Activated CD8-positive, alpha-beta T cell treated with anti-CD3 and anti-CD28 coated beads for 36 hours (primary cell): ENCODE results near the gene IBSP. TPM values are rescaled to one million over a fixed set of nuclear protein-coding genes. Genes with fewer than 3 reads are reported as not detected.

Source experiments
- ATAC-seq: fragments of 200-7000 bp; cut with Tn5 transposase; one replicate; pipeline ENCODE4 v1.10.0; 2021; ENCODE audit warnings: mild to moderate bottlenecking, moderate library complexity
- CTCF ChIA-PET: fragments of 350-600 bp; sonication (Branson Sonifier 250); formaldehyde crosslinking; loops from one replicate; lab custom pipeline; 2021; ENCODE audit warnings: antibody characterized with exemption; lab: Charles Lee
- POLR2A ChIA-PET: fragments of 350-600 bp; sonication (Branson Sonifier 250); formaldehyde crosslinking; loops from one replicate; lab custom pipeline; 2021; ENCODE audit warnings: antibody characterized with exemption; lab: Charles Lee
- DNase-seq: peaks from one replicate; pipeline ENCODE4 v3.0.0-alpha.2; 2020
- H3K27ac Mint-ChIP-seq: one replicate; pipeline ENCODE4 v1.8.0; 2021; ENCODE audit warnings: mild to moderate bottlenecking, mixed read lengths
- H3K27me3 Mint-ChIP-seq: one replicate; pipeline ENCODE4 v1.8.0; 2021; ENCODE audit warnings: mixed read lengths
- H3K36me3 Mint-ChIP-seq: one replicate; pipeline ENCODE4 v1.8.0; 2021; ENCODE audit warnings: low read depth, mixed read lengths
- H3K4me1 Mint-ChIP-seq: one replicate; pipeline ENCODE4 v1.8.0; 2021; ENCODE audit warnings: low read depth, mixed read lengths
- H3K4me3 Mint-ChIP-seq: one replicate; pipeline ENCODE4 v1.8.0; 2021; ENCODE audit warnings: mild to moderate bottlenecking, moderate library complexity, mixed read lengths
- H3K9me3 Mint-ChIP-seq: one replicate; pipeline ENCODE4 v1.8.0; 2021; ENCODE audit warnings: mixed read lengths
- intact Hi-C: fragments of 100-400 bp; cut with micrococcal nuclease; formaldehyde crosslinking; loops from one replicate; pipeline ENCODE4 v1.10.0; 2022
- total RNA-seq, 2 experiments: library from RNA; stranded (reverse); gene quantifications; one replicate each; pipeline ENCODE4 v1.2.3, GENCODE V29; 2021
- TF ChIP-seq, protein P1 (sequence below): fragments of 200-600 bp; IDR thresholded peaks from one replicate; pipeline ENCODE4 v1.8.0; 2022; ENCODE audit warnings: antibody characterized with exemption, mild to moderate bottlenecking

Gene IBSP
- total RNA-seq, 2 experiments from 2014 or later, result not detected

DNA sequence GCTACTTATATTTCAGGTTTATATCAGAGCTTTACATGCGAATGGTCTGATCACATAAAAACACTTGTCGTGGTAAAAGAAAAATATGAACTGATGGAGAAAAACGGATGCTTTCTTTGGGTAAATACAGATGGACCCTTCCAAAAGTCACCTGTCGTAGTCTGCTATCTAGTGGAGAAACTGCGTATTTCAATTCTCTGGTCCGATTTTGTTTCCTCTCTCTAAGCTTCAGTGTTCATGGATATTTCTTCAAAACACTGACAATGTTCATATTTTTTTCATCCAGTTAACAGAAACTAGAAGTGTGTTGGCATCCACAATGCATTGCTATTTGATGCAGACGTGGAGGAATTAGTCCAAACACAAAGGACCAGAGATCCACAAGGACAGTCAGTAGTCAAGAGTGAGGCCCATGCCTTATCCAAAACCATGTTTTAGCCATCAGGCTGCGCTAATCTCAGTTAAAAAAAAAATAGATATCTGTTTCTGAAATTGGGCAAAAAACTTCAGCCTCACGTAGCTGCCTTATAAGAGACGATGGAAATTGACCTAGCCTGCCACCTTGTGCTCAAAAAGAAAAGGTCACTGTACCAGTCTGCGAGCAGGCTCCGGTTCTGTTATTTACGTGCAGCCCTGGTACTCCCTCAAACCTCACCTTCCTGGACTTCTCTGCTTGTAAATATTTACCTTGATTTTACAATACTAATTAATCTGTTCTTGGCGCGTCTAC lies 49.4 kb downstream of the IBSP start:
- TF ChIP-seq, protein P1, sequence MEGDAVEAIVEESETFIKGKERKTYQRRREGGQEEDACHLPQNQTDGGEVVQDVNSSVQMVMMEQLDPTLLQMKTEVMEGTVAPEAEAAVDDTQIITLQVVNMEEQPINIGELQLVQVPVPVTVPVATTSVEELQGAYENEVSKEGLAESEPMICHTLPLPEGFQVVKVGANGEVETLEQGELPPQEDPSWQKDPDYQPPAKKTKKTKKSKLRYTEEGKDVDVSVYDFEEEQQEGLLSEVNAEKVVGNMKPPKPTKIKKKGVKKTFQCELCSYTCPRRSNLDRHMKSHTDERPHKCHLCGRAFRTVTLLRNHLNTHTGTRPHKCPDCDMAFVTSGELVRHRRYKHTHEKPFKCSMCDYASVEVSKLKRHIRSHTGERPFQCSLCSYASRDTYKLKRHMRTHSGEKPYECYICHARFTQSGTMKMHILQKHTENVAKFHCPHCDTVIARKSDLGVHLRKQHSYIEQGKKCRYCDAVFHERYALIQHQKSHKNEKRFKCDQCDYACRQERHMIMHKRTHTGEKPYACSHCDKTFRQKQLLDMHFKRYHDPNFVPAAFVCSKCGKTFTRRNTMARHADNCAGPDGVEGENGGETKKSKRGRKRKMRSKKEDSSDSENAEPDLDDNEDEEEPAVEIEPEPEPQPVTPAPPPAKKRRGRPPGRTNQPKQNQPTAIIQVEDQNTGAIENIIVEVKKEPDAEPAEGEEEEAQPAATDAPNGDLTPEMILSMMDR, result peak; percentile 66
- CTCF ChIA-PET, result interaction anchor here (0.6 to 4.3 kb wide), 49 partner anchors 9 to 589 kb away, joined by 3 to 35 read pairs (median 4); partner anchors contain the start of gene SPP1
- Mint-ChIP-seq H3K4me3 (peak overlapping the region; percentile 32), H3K36me3 (no peaks in the 10 kb centered on the region), H3K27ac (no peak overlapping the region), H3K4me1 (peaks cover 5% of the 10 kb centered on the region), H3K9me3 (no peaks in the 10 kb centered on the region), H3K27me3 (peaks cover 19% of the 10 kb centered on the region)
- intact Hi-C loops, result loop anchor here (5.0 kb wide), 1 partner anchor 171 kb away; no protein-coding TSS in a partner anchor
- POLR2A ChIA-PET, result no interaction called here
- ATAC-seq, result peak; percentile 89
- DNase-seq, result peak; percentile 62

DNA sequence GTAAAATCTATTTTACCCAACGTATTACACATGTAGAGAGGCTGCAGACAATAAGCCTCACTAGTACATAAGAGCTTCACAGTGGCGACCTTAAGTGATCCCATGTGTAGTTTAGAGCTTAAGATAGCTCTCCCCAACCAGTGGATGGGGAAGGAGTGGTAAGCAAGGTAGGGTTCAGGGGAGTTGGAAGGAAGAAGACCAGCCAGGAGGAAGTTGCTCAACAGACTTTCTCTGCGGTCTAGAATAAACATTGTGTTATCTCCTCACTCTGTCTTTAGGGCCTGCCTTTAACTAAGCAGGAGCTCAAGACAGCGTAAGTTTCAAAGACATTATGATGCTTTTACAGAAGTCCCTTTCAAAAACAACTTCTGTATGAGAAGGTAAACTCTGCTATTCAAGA lies 50.3 kb downstream of the IBSP start:
- TF ChIP-seq, protein P1, result no peak
- Mint-ChIP-seq H3K36me3 (no peaks in the 10 kb centered on the region), H3K27ac (no peak overlapping the region), H3K4me1 (peaks cover 5% of the 10 kb centered on the region), H3K27me3 (peaks cover 18% of the 10 kb centered on the region), H3K4me3 (no peak overlapping the region), H3K9me3 (no peaks in the 10 kb centered on the region)
- CTCF ChIA-PET, result interaction anchor here (0.7 to 4.3 kb wide), 38 partner anchors 9 to 588 kb away, joined by 3 to 35 read pairs (median 4); partner anchors contain the start of gene SPP1
- POLR2A ChIA-PET, result no interaction called here
- DNase-seq (no peak), ATAC-seq (no peak)
- intact Hi-C loops, result loop anchor here (5.0 kb wide), 2 partner anchors 172 to 363 kb away; no protein-coding TSS in a partner anchor

DNA sequence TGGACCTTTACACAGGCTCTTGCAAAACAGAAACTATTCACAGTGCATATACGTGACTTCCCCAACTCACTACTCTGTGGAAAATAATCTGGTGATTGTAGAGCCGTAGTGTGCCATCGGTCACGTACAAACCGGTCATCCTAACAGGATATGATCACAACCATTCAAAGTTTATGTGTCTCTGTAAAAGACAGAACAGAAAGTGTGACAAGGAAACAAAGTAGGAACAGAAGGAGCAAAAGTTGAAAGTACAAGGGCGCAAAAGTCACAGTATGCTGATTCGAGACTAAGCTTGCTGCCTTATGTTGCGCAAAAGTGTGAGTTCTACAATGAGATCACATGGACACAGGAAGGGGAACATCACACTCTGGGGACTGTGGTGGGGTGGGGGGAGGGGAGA lies 52.0 kb downstream of the IBSP start:
- Mint-ChIP-seq H3K36me3 (no peaks in the 10 kb centered on the region), H3K4me3 (no peak overlapping the region), H3K27ac (no peak overlapping the region), H3K9me3 (no peaks in the 10 kb centered on the region), H3K4me1 (peaks cover 5% of the 10 kb centered on the region), H3K27me3 (peaks cover 11% of the 10 kb centered on the region)
- POLR2A ChIA-PET, result interaction anchor here (0.6 kb wide), 1 partner anchor 530 kb away, joined by 3 read pairs; no protein-coding TSS in a partner anchor
- ATAC-seq (no peak), DNase-seq (no peak)
- TF ChIP-seq, protein P1, result no peak
- intact Hi-C loops, result loop anchor here (5.0 kb wide), 1 partner anchor 361 kb away; no protein-coding TSS in a partner anchor
- CTCF ChIA-PET, result interaction anchor here (3.2 to 4.3 kb wide), 3 partner anchors 124 to 360 kb away, joined by 19 to 29 read pairs (median 28); partner anchors contain the start of gene SPP1

DNA sequence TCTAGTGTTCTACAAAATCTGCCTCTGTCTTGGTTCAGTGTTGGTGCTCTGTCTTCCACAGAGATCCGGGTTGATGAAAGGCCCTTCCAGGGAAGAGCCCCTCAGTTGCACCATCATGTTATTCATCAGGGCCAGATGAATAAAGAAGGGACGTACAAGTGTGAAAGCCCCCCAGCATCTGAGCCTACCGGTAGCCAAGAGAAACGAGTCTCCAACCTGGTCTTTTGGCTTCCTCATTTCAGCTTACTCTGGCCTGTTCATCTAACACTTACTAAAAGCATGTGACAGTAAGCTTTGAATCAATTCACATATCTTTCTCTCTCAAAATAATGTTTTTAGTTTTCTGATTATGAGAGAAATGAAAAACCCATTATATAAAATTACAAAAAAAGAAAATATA lies 52.6 kb downstream of the IBSP start:
- TF ChIP-seq, protein P1, result no peak
- H3K36me3 Mint-ChIP-seq, result no peaks in the 10 kb centered on the region
- no peaks in the 10 kb centered on the region for H3K9me3 Mint-ChIP-seq
- H3K4me1 Mint-ChIP-seq, result peaks cover 5% of the 10 kb centered on the region
- CTCF ChIA-PET, result interaction anchor here (0.8 to 2.1 kb wide), 8 partner anchors 23 to 360 kb away, joined by 3 to 21 read pairs (median 4); no protein-coding TSS in a partner anchor
- H3K27ac Mint-ChIP-seq, result no peak overlapping the region
- POLR2A ChIA-PET, result interaction anchor here (0.6 kb wide), 1 partner anchor 531 kb away, joined by 3 read pairs; no protein-coding TSS in a partner anchor
- DNase-seq (no peak), ATAC-seq (no peak)
- H3K4me3 Mint-ChIP-seq, result no peak overlapping the region
- H3K27me3 Mint-ChIP-seq, result peaks cover 14% of the 10 kb centered on the region
- intact Hi-C loops, result loop anchor here (2.0 to 5.0 kb wide), 2 partner anchors 121 to 360 kb away; no protein-coding TSS in a partner anchor
